Mesothelial cell of epicardium (in vitro differentiated cells): Measurements from ENCODE around the gene ZNF566. TPM values are rescaled to one million over a fixed set of nuclear protein-coding genes. Genes with fewer than 3 reads are reported as not detected.
"Not testable (repeated sequence)": the region's sequence is repeated elsewhere in the genome, so short reads cannot be mapped to it uniquely, and the experiment has no call there.

Source experiments
- DNase-seq, 2 experiments: peaks; one replicate each; pipeline ENCODE4 v3.0.0; 2021; ENCODE audit warnings: low spot score in 2 of 2; ENCODE audit not compliant: unreplicated experiment in 2 of 2
- H3K27ac Mint-ChIP-seq: 2 replicates; pipeline ENCODE4 v1.8.0; 2021; ENCODE audit warnings: mixed read lengths
- H3K27me3 Mint-ChIP-seq: 2 replicates; pipeline ENCODE4 v1.8.0; 2021; ENCODE audit warnings: low read depth, mixed read lengths
- H3K36me3 Mint-ChIP-seq: 2 replicates; pipeline ENCODE4 v1.8.0; 2021; ENCODE audit warnings: mixed read lengths
- H3K4me1 Mint-ChIP-seq: 2 replicates; pipeline ENCODE4 v1.8.0; 2021; ENCODE audit warnings: mixed read lengths
- H3K4me3 Mint-ChIP-seq: 2 replicates; pipeline ENCODE4 v1.8.0; 2021; ENCODE audit warnings: mild to moderate bottlenecking, moderate library complexity, mixed read lengths
- H3K9me3 Mint-ChIP-seq: 2 replicates; pipeline ENCODE4 v1.8.0; 2021; ENCODE audit warnings: mixed read lengths
- total RNA-seq: library from RNA; stranded (reverse); gene quantifications from 3 replicates; pipeline ENCODE4 v1.2.1, GENCODE V29; 2021
- TF ChIP-seq, protein P1 (sequence below): fragments of 200-600 bp; sonication (generic); IDR thresholded peaks from one replicate; pipeline ENCODE4 v1.5.0; 2021; ENCODE audit warnings: antibody characterized with exemption; ENCODE audit not compliant: unreplicated experiment

Gene ZNF566
- total RNA-seq, 1 donor from 2014 or later = 19.6 TPM

GRCh38 chr19:36526581-36526980, 37.2 kb upstream of the ZNF566 start:
- Mint-ChIP-seq H3K9me3 (peaks cover 25% of the 10 kb centered on the region), H3K4me1 (peaks cover 13% of the 10 kb centered on the region), H3K4me3 (peak overlapping the region; percentile 98), H3K27ac (peak overlapping the region; percentile 100), H3K36me3 (peaks cover 39% of the 10 kb centered on the region), H3K27me3 (no peaks in the 10 kb centered on the region)
- DNase-seq = no peak
- TF ChIP-seq, protein P1, sequence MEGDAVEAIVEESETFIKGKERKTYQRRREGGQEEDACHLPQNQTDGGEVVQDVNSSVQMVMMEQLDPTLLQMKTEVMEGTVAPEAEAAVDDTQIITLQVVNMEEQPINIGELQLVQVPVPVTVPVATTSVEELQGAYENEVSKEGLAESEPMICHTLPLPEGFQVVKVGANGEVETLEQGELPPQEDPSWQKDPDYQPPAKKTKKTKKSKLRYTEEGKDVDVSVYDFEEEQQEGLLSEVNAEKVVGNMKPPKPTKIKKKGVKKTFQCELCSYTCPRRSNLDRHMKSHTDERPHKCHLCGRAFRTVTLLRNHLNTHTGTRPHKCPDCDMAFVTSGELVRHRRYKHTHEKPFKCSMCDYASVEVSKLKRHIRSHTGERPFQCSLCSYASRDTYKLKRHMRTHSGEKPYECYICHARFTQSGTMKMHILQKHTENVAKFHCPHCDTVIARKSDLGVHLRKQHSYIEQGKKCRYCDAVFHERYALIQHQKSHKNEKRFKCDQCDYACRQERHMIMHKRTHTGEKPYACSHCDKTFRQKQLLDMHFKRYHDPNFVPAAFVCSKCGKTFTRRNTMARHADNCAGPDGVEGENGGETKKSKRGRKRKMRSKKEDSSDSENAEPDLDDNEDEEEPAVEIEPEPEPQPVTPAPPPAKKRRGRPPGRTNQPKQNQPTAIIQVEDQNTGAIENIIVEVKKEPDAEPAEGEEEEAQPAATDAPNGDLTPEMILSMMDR = no peak

DNA sequence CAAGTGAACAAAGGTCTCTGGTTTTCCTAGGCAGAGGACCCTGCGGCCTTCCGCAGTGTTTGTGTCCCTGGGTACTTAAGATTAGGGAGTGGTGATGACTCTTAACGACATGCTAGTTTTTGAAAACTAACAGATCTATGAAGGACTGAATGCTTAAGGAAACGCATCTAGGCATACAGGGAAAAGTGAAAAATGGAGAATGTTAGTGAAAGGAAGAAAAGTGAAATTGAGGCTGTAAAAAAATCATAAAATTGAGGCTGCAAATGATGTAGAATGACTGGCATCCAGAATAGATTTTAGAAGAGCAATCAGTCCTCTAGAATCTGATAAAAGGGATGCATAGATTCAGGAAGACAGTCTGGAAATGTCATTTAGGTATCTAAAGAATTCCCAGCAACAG, 35.3 kb upstream of the ZNF566 start:
- TF ChIP-seq, protein P1 = no peak
- no peak overlapping the region for H3K4me3 Mint-ChIP-seq
- H3K4me1 Mint-ChIP-seq = peaks cover 13% of the 10 kb centered on the region
- peaks cover 50% of the 10 kb centered on the region for H3K36me3 Mint-ChIP-seq
- peaks cover 30% of the 10 kb centered on the region for H3K9me3 Mint-ChIP-seq
- no peak for DNase-seq
- no peak overlapping the region for H3K27ac Mint-ChIP-seq
- no peaks in the 10 kb centered on the region for H3K27me3 Mint-ChIP-seq

DNA sequence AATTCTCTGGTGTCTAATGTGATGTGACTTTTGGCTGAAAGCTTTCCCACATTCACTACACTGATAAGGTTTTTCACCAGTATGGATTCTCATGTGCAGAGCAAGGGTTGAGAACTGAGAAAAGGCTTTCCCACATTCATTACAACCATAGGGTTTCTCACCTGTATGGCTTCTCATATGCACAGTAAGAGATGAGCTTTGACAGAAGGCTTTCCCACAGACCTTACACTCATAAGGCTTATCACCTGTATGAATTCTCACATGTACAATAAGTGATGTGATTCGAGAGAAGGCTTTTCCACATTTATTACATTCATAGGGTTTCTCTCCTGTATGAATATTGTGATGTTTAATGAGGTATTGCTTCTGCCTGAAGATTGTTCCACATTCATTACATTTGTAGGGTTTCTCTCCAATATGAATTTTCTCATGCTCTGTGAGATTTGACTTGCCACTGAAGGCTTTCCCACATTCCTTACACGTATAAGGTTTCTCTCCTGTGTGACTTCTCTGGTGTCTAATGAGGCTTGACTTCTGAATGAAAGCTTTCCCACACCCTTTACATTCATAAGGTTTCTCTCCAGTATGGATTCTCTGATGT, 24.8 kb upstream of the ZNF566 start:
- no peaks in the 10 kb centered on the region for H3K4me1 Mint-ChIP-seq
- no peak overlapping the region for H3K27ac Mint-ChIP-seq
- no peak for DNase-seq
- no peaks in the 10 kb centered on the region for H3K27me3 Mint-ChIP-seq
- H3K9me3 Mint-ChIP-seq = peaks cover 64% of the 10 kb centered on the region
- H3K36me3 Mint-ChIP-seq = peaks cover 74% of the 10 kb centered on the region
- no peak overlapping the region for H3K4me3 Mint-ChIP-seq
- TF ChIP-seq, protein P1 = no peak

- Mint-ChIP-seq H3K36me3 (peaks cover 43% of the 10 kb centered on the region), H3K27ac (no peak overlapping the region), H3K4me3 (no peak overlapping the region), H3K4me1 (no peaks in the 10 kb centered on the region), H3K9me3 (peaks cover 31% of the 10 kb centered on the region), H3K27me3 (no peaks in the 10 kb centered on the region)
- TF ChIP-seq, protein P1 = no peak
- DNase-seq = no peak
Observed at GRCh38 chr19:36508325-36508724, 19.0 kb upstream of the ZNF566 start.

- Mint-ChIP-seq H3K4me3 (no peak overlapping the region), H3K4me1 (no peaks in the 10 kb centered on the region), H3K9me3 (peaks cover 29% of the 10 kb centered on the region), H3K36me3 (peaks cover 30% of the 10 kb centered on the region), H3K27ac (no peak overlapping the region), H3K27me3 (no peaks in the 10 kb centered on the region)
- TF ChIP-seq, protein P1 = no peak
- no peak for DNase-seq
Observed at GRCh38 chr19:36501973-36502372, 12.6 kb upstream of the ZNF566 start.

- H3K27me3 Mint-ChIP-seq = no peaks in the 10 kb centered on the region
- H3K36me3 Mint-ChIP-seq = peaks cover 17% of the 10 kb centered on the region
- no peak for DNase-seq
- H3K9me3 Mint-ChIP-seq = peaks cover 28% of the 10 kb centered on the region
- TF ChIP-seq, protein P1 = no peak
- H3K27ac Mint-ChIP-seq = no peak overlapping the region
- no peak overlapping the region for H3K4me3 Mint-ChIP-seq
- H3K4me1 Mint-ChIP-seq = no peaks in the 10 kb centered on the region
Observed at GRCh38 chr19:36497001-36497400, 7.6 kb upstream of the ZNF566 start.

DNA sequence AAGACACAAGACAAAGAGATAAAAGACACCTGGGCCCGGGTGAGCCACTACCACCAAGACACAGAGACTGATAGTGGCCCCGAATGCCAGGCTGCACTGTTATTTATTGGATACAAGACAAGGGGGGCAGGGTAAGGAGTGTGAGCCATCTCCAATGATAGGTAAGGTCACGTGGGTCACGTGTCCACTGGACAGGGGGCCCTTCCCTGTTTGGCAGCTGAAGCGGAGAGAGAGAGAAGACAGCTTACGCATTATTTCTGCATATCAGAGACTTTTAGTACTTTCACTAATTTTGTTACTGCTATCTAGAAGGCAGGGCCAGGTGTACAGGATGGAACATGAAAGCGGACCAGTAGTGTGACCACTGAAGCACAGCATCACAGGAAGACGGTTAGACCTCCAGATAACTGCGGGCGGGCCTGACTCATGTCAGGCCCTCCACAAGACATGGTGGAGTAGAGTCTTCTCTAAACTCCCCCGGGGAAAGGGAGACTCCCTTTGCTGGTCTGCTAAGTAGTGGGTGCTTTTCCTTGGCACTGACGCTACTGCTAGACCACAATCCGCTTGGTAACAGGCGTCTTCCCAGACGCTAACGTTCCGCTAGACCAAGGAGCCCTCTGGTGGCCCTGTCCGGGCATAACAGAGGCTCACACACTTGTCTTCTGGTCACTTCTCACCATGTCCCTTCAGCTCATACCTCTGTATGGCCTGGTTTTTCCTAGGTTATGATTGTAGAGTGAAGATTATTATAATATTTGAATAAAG, 3.5 kb upstream of the ZNF566 start:
- H3K4me3 Mint-ChIP-seq, DNase-seq, H3K27ac Mint-ChIP-seq, H3K27me3 Mint-ChIP-seq: not testable (repeated sequence)
- Mint-ChIP-seq H3K9me3 (peaks cover 22% of the 10 kb centered on the region), H3K36me3 (peaks cover 15% of the 10 kb centered on the region), H3K4me1 (peaks cover 16% of the 10 kb centered on the region)

DNA sequence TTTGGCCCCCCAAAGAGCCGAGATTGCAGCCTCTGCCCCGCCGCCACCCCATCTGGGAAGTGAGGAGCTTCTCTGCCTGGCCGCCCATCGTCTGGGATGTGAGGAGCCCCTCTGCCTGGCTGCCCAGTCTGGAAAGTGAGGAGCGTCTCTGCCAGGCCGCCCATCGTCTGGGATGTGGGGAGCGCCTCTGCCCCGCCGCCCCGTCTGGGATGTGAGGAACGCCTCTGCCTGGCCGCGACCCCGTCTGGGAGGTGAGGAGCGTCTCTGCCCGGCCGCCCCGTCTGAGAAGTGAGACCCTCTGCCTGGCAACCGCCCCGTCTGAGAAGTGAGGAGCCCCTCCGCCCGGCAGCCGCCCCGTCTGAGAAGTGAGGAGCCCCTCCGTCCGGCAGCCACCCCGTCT, 1.5 kb upstream of the ZNF566 start:
- not testable (repeated sequence) for H3K27ac Mint-ChIP-seq, H3K4me3 Mint-ChIP-seq, DNase-seq, H3K27me3 Mint-ChIP-seq
- Mint-ChIP-seq H3K4me1 (peaks cover 22% of the 10 kb centered on the region), H3K36me3 (peaks cover 21% of the 10 kb centered on the region), H3K9me3 (peaks cover 15% of the 10 kb centered on the region)
